HFFc6 (cell line): Measurements from ENCODE around the gene TDRD1. TPM values are rescaled to one million over a fixed set of nuclear protein-coding genes. Genes with fewer than 3 reads are reported as not detected.
A peak's percentile ranks its signal among the peaks of the same experiment; 100 is the strongest.

Experiments used
- DNase-seq: peaks from one replicate; pipeline ENCODE4 v3.0.0-alpha.2; 2018
- H3K27ac Mint-ChIP-seq: 2 replicates; pipeline ENCODE4 v1.8.0; 2020; ENCODE audit warnings: mild to moderate bottlenecking, mixed read lengths
- H3K27me3 Mint-ChIP-seq: 2 replicates; pipeline ENCODE4 v1.8.0; 2021; ENCODE audit warnings: mild to moderate bottlenecking, moderate library complexity, mixed read lengths; ENCODE audit not compliant: insufficient read depth
- H3K36me3 Mint-ChIP-seq: 2 replicates; pipeline ENCODE4 v1.8.0; 2021; ENCODE audit warnings: low read depth, mixed read lengths
- H3K4me1 Mint-ChIP-seq: 2 replicates; pipeline ENCODE4 v1.8.0; 2020; ENCODE audit warnings: low read depth, mixed read lengths
- H3K4me3 Mint-ChIP-seq: 2 replicates; pipeline ENCODE4 v1.8.0; 2020; ENCODE audit warnings: mild to moderate bottlenecking, moderate library complexity, mixed read lengths
- H3K9me3 Mint-ChIP-seq: 2 replicates; pipeline ENCODE4 v1.8.0; 2020; ENCODE audit warnings: mild to moderate bottlenecking, mixed read lengths
- CTCF ChIP-seq: fragments of 200-600 bp; sonication (generic); IDR thresholded peaks from 2 replicates; pipeline ENCODE4 v1.5.0; 2021; ENCODE audit warnings: antibody characterized with exemption, mild to moderate bottlenecking
- total RNA-seq, 6 experiments: library from RNA; stranded (reverse); fragmentation: NEBNext Ultra II Directional; extraction: Animal tissue kit (Norgen Biotek cat#: 25700); gene quantifications; 2 replicates in 1 of 6; 3 replicates in 5 of 6; pipeline ENCODE4 v1.2.3, GENCODE V29; 2021

The TDRD1 gene
- total RNA-seq, 6 experiments from 2014 or later: not detected

GRCh38 chr10:114262496-114262895, 83.3 kb downstream of the TDRD1 start:
- Mint-ChIP-seq H3K9me3 (no peaks in the 10 kb centered on the region), H3K36me3 (no peaks in the 10 kb centered on the region), H3K4me3 (no peak overlapping the region), H3K27me3 (peaks cover 2% of the 10 kb centered on the region; the same call in 1 of the 2 replicates), H3K27ac (no peak overlapping the region), H3K4me1 (peaks cover 59% of the 10 kb centered on the region)
- TF ChIP-seq CTCF: no peak
- no peak for DNase-seq

GRCh38 chr10:114265392-114266053, 86.4 kb downstream of the TDRD1 start:
- H3K27ac Mint-ChIP-seq: no peak overlapping the region
- TF ChIP-seq CTCF: no peak
- H3K27me3 Mint-ChIP-seq: peaks cover 6% of the 10 kb centered on the region
- H3K4me3 Mint-ChIP-seq: no peak overlapping the region
- DNase-seq: no peak
- H3K4me1 Mint-ChIP-seq: peaks cover 34% of the 10 kb centered on the region
- H3K9me3 Mint-ChIP-seq: no peaks in the 10 kb centered on the region
- H3K36me3 Mint-ChIP-seq: no peaks in the 10 kb centered on the region

GRCh38 chr10:114266521-114266920, 87.4 kb downstream of the TDRD1 start:
- no peaks in the 10 kb centered on the region for H3K36me3 Mint-ChIP-seq
- DNase-seq: peak; percentile 37
- peaks cover 34% of the 10 kb centered on the region for H3K4me1 Mint-ChIP-seq
- H3K27me3 Mint-ChIP-seq: peaks cover 6% of the 10 kb centered on the region
- no peak overlapping the region for H3K27ac Mint-ChIP-seq
- no peak overlapping the region for H3K4me3 Mint-ChIP-seq
- no peaks in the 10 kb centered on the region for H3K9me3 Mint-ChIP-seq
- TF ChIP-seq CTCF: no peak

- Mint-ChIP-seq H3K36me3 (no peaks in the 10 kb centered on the region), H3K4me3 (no peak overlapping the region), H3K27me3 (peaks cover 6% of the 10 kb centered on the region), H3K4me1 (peaks cover 29% of the 10 kb centered on the region), H3K9me3 (no peaks in the 10 kb centered on the region), H3K27ac (peak overlapping the region; percentile 39; the same call in 1 of the 2 replicates)
- DNase-seq: no peak
- no peak for TF ChIP-seq CTCF
Observed at GRCh38 chr10:114271075-114271778, 92.1 kb downstream of the TDRD1 start.

- Mint-ChIP-seq H3K9me3 (no peaks in the 10 kb centered on the region), H3K4me1 (peaks cover 24% of the 10 kb centered on the region), H3K4me3 (no peak overlapping the region), H3K36me3 (no peaks in the 10 kb centered on the region), H3K27me3 (peaks cover 6% of the 10 kb centered on the region), H3K27ac (no peak overlapping the region)
- peak; percentile 94 for DNase-seq
- no peak for TF ChIP-seq CTCF
Observed at GRCh38 chr10:114271779-114272167, 92.6 kb downstream of the TDRD1 start.
